HG02763 (cell line): ENCODE measurements around the gene FBP1.
"Not testable (repeated sequence)": the region's sequence is repeated elsewhere in the genome, so short reads cannot be mapped to it uniquely, and the experiment has no call there.

ENCODE experiments used
- ATAC-seq: cut with Tn5 transposase; IDR thresholded peaks from one replicate; pipeline ENCODE4 v1.9.1; 2021; ENCODE audit warnings: mild to moderate bottlenecking, moderate library complexity; ENCODE audit not compliant: unreplicated experiment

FBP1 gene

GRCh38 chr9:94584555-94584954 lies 54.8 kb downstream of the FBP1 start:
- no peak for ATAC-seq

GRCh38 chr9:94581728-94582127 lies 57.6 kb downstream of the FBP1 start:
- no peak for ATAC-seq

- no peak for ATAC-seq
Observed at GRCh38 chr9:94577571-94577970, 61.7 kb downstream of the FBP1 start.

- no peak for ATAC-seq
Observed at GRCh38 chr9:94577036-94577435, 62.3 kb downstream of the FBP1 start.

GRCh38 chr9:94576131-94576530 lies 63.2 kb downstream of the FBP1 start:
- ATAC-seq = no peak

- ATAC-seq = no peak
Observed at GRCh38 chr9:94568972-94569712, 70.2 kb downstream of the FBP1 start.

GRCh38 chr9:94568250-94568889 lies 70.9 kb downstream of the FBP1 start:
- no peak for ATAC-seq

- ATAC-seq = no peak
Observed at GRCh38 chr9:94567271-94567670, 72.0 kb downstream of the FBP1 start.

GRCh38 chr9:94566550-94566949 lies 72.8 kb downstream of the FBP1 start:
- ATAC-seq = no peak

- not testable (repeated sequence) for ATAC-seq
Observed at GRCh38 chr9:94564279-94564678, 75.0 kb downstream of the FBP1 start.

GRCh38 chr9:94563548-94563947 lies 75.8 kb downstream of the FBP1 start:
- ATAC-seq = no peak

- no peak for ATAC-seq
Observed at GRCh38 chr9:94560237-94560636, 79.1 kb downstream of the FBP1 start.

- ATAC-seq = no peak
Observed at GRCh38 chr9:94557376-94557775, 81.9 kb downstream of the FBP1 start.

GRCh38 chr9:94554439-94555331 lies 84.6 kb downstream of the FBP1 start, which contains the start of gene PCAT7:
Gene PCAT7, plus strand, starts transcription at chr9:94555083.
- no peak for ATAC-seq

- ATAC-seq = no peak
Observed at GRCh38 chr9:94554078-94554438, 85.3 kb downstream of the FBP1 start.
